Esophagus squamous epithelium (tissue), 5 donors: ENCODE data around the gene NOS1. TPM values are rescaled to one million over a fixed set of nuclear protein-coding genes. Genes with fewer than 3 reads are reported as not detected.

ENCODE experiments used
- DNase-seq: peaks from one replicate; lab custom pipeline; 2025; lab: John Stamatoyannopoulos, UW
- H3K27ac ChIP-seq, 4 donors: fragments of 200-600 bp; sonication (generic); one replicate each; pipeline ENCODE4 v1.5.1; 2016 to 2019; ENCODE audit warnings: mild to moderate bottlenecking in 1 of 4
- H3K27me3 ChIP-seq, 4 donors: fragments of 200-600 bp; sonication (generic); 1 replicate in 3 of 4; 2 replicates in 1 of 4; pipeline versions ENCODE4 v1.5.1 to v1.6.0; 2017 to 2021; ENCODE audit warnings: antibody characterized with exemption in 1 of 4
- H3K36me3 ChIP-seq, 3 donors: fragments of 200-600 bp; sonication (generic); one replicate each; pipeline ENCODE4 v1.5.1; 2016 to 2019
- H3K4me1 ChIP-seq, 3 donors: fragments of 200-600 bp; sonication (generic); one replicate each; pipeline ENCODE4 v1.5.1; 2017 to 2019
- H3K4me3 ChIP-seq, 4 donors: fragments of 200-600 bp; sonication (generic); 1 replicate in 3 of 4; 2 replicates in 1 of 4; pipeline ENCODE4 v1.5.1; 2016 to 2019; ENCODE audit warnings: mild to moderate bottlenecking in 2 of 4, moderate library complexity in 1 of 4
- H3K9me3 ChIP-seq, 3 donors: fragments of 200-600 bp; sonication (generic); one replicate each; pipeline ENCODE4 v1.5.1; 2016 to 2019
- CTCF ChIP-seq, 6 experiments: fragments of 450-650 bp in 4 of 6; fragments of 200-600 bp in 2 of 6; sonication (generic) in 2 of 6; IDR thresholded peaks; one replicate each; pipeline ENCODE4 v1.5.1; 2016 to 2019; ENCODE audit warnings: antibody characterized with exemption in 6 of 6, mild to moderate bottlenecking in 4 of 6, moderate library complexity in 4 of 6
- POLR2A ChIP-seq, 4 donors: fragments of 450-650 bp; IDR thresholded peaks; one replicate each; pipeline ENCODE4 v1.6.1; 2017; ENCODE audit warnings: antibody characterized with exemption in 4 of 4, mild to moderate bottlenecking in 4 of 4, moderate library complexity in 3 of 4
- WGBS, 2 donors: methylation state at CpG; one replicate each; pipeline ENCODE4 v1.1.5; 2018; 5-methylcytosine and 5-hydroxymethylcytosine counted together
- intact Hi-C: fragments of 100-400 bp; cut with DNase I; formaldehyde crosslinking; loops from one replicate; pipeline ENCODE4 v1.15.0; 2022
- total RNA-seq, 4 donors: library from RNA; depleted of rRNA; stranded (reverse); fragments of >200 nt; gene quantifications; one replicate each; pipeline ENCODE4 v1.1.0, GENCODE V29; 2016
- donor health status: DM: yes; HTN: yes; CAD: no.

NOS1 gene
- total RNA-seq, 4 donors from 2014 or later: 0.49 to 1.9 (median 1.5) TPM

GRCh38 chr12:117272690-117273089 lies 88.7 kb downstream of the NOS1 start:
- H3K27me3 ChIP-seq: peaks cover 0 to 16% (median 0%) of the 10 kb centered on the region in 4 donors
- H3K27ac ChIP-seq: no peak overlapping the region
- DNase-seq: no peak
- H3K36me3 ChIP-seq: no peaks in the 10 kb centered on the region
- no peak overlapping the region for H3K4me3 ChIP-seq
- WGBS, 2 donors: 57 to 72% methylated on average over 4 of the region's 4 CpGs
- H3K9me3 ChIP-seq: no peaks in the 10 kb centered on the region
- TF ChIP-seq CTCF (IDR thresholded peaks at IDR 0.05) (no peak), POLR2A (IDR thresholded peaks at IDR 0.05) (no peak)
- intact Hi-C loops: no loop called here
- H3K4me1 ChIP-seq: no peaks in the 10 kb centered on the region

- TF ChIP-seq POLR2A (IDR thresholded peaks at IDR 0.05) (no peak), CTCF (IDR thresholded peaks at IDR 0.05) (no peak)
- no peak for DNase-seq
- WGBS, 2 donors: 74 to 77% methylated on average over 3 of the region's 3 CpGs
- intact Hi-C loops: no loop called here
- H3K27me3 ChIP-seq: peaks cover 0 to 10% (median 0%) of the 10 kb centered on the region in 4 donors
- H3K4me1 ChIP-seq: no peaks in the 10 kb centered on the region
- no peaks in the 10 kb centered on the region for H3K9me3 ChIP-seq
- no peaks in the 10 kb centered on the region for H3K36me3 ChIP-seq
- no peak overlapping the region for H3K4me3 ChIP-seq
- no peak overlapping the region for H3K27ac ChIP-seq
Measured at GRCh38 chr12:117262749-117263148, 98.7 kb downstream of the NOS1 start.

- H3K27me3 ChIP-seq: peaks cover 0 to 10% (median 0%) of the 10 kb centered on the region in 4 donors
- H3K36me3 ChIP-seq: no peaks in the 10 kb centered on the region
- TF ChIP-seq CTCF (IDR thresholded peaks at IDR 0.05) (no peak), POLR2A (IDR thresholded peaks at IDR 0.05) (no peak)
- no peak overlapping the region for H3K27ac ChIP-seq
- H3K9me3 ChIP-seq: no peaks in the 10 kb centered on the region
- 17 to 21% methylated on average over 2 of the region's 2 CpGs for WGBS, 2 donors
- no peak overlapping the region for H3K4me3 ChIP-seq
- intact Hi-C loops: no loop called here
- DNase-seq: no peak
- H3K4me1 ChIP-seq: no peaks in the 10 kb centered on the region
Measured at GRCh38 chr12:117261247-117261646, 100.2 kb downstream of the NOS1 start.

GRCh38 chr12:117255386-117255785 lies 106.0 kb downstream of the NOS1 start:
- WGBS, 2 donors: 82 to 85% methylated on average over 4 of the region's 4 CpGs
- intact Hi-C loops: no loop called here
- Histone ChIP-seq H3K4me1 (no peaks in the 10 kb centered on the region), H3K9me3 (no peaks in the 10 kb centered on the region), H3K36me3 (no peaks in the 10 kb centered on the region), H3K27me3 (no peaks in the 10 kb centered on the region), H3K4me3 (no peak overlapping the region), H3K27ac (no peak overlapping the region)
- DNase-seq: no peak
- TF ChIP-seq CTCF (IDR thresholded peaks at IDR 0.05) (no peak), POLR2A (IDR thresholded peaks at IDR 0.05) (no peak)

- Histone ChIP-seq H3K4me1 (no peaks in the 10 kb centered on the region), H3K36me3 (no peaks in the 10 kb centered on the region), H3K9me3 (no peaks in the 10 kb centered on the region), H3K27me3 (peaks cover 0 to 5% (median 0%) of the 10 kb centered on the region in 4 donors), H3K27ac (no peak overlapping the region), H3K4me3 (no peak overlapping the region)
- 71 to 92% methylated on average over 1 of the region's 1 CpG for WGBS, 2 donors
- intact Hi-C loops: no loop called here
- DNase-seq: no peak
- TF ChIP-seq POLR2A (IDR thresholded peaks at IDR 0.05): no peak
- TF ChIP-seq CTCF (IDR thresholded peaks at IDR 0.05): no peak
Measured at GRCh38 chr12:117243488-117243887, 117.9 kb downstream of the NOS1 start.
